ENCODE results near the gene SRSF9. TPM values are rescaled to one million over a fixed set of nuclear protein-coding genes. Genes with fewer than 3 reads are reported as not detected.
A peak's percentile ranks its signal among the peaks of the same experiment; 100 is the strongest.
"Not testable (repeated sequence)": the region's sequence is repeated elsewhere in the genome, so short reads cannot be mapped to it uniquely, and the experiment has no call there.

Gene SRSF9
- total RNA-seq (2014; rRNA removed; shearing (Covaris generic)): 203 and 212 TPM in 2 replicates

- H3K4me3 ChIP-seq (ENCODE audit: insufficient read depth, low read depth, low read length): peak within 1 kb of the TSS; percentile 99
- H3K36me3 ChIP-seq (replicated peaks; ENCODE audit: control insufficient read depth, insufficient read depth, low read length): peaks cover 13% of the 10 kb centered on the region
- DNase-seq: peak; percentile 99
- no peaks in the 10 kb centered on the region for H3K27me3 ChIP-seq (ENCODE audit: control insufficient read depth, insufficient read depth, low read length)
Measured at GRCh38 chr12:120469450-120470149, at the start of gene SRSF9. SRSF9 (minus strand) TSS chr12:120469748; CDS start chr12:120469609, 139 bp downstream.

- H3K27me3 ChIP-seq (ENCODE audit: control insufficient read depth, insufficient read depth, low read length); DNase-seq; H3K4me3 ChIP-seq (ENCODE audit: insufficient read depth, low read depth, low read length): not testable (repeated sequence)
- peaks cover 15% of the 10 kb centered on the region for H3K36me3 ChIP-seq (replicated peaks; ENCODE audit: control insufficient read depth, insufficient read depth, low read length)
Measured at GRCh38 chr12:120519324-120519723, 49.8 kb upstream of the SRSF9 start.

- Histone ChIP-seq H3K36me3 (replicated peaks; ENCODE audit: control insufficient read depth, insufficient read depth, low read length) (peaks cover 13% of the 10 kb centered on the region), H3K27me3 (ENCODE audit: control insufficient read depth, insufficient read depth, low read length) (no peaks in the 10 kb centered on the region), H3K4me3 (ENCODE audit: insufficient read depth, low read depth, low read length) (no peak overlapping the region)
- DNase-seq: no peak
Measured at GRCh38 chr12:120515496-120515895, 45.9 kb upstream of the SRSF9 start.

- peaks cover 16% of the 10 kb centered on the region for H3K36me3 ChIP-seq (replicated peaks; ENCODE audit: control insufficient read depth, insufficient read depth, low read length)
- H3K4me3 ChIP-seq (ENCODE audit: insufficient read depth, low read depth, low read length): no peak overlapping the region
- no peaks in the 10 kb centered on the region for H3K27me3 ChIP-seq (ENCODE audit: control insufficient read depth, insufficient read depth, low read length)
- DNase-seq: no peak
Measured at GRCh38 chr12:120514002-120514401, 44.5 kb upstream of the SRSF9 start.

- H3K27me3 ChIP-seq (ENCODE audit: control insufficient read depth, insufficient read depth, low read length): no peaks in the 10 kb centered on the region
- H3K36me3 ChIP-seq (replicated peaks; ENCODE audit: control insufficient read depth, insufficient read depth, low read length): peaks cover 5% of the 10 kb centered on the region
- no peak overlapping the region for H3K4me3 ChIP-seq (ENCODE audit: insufficient read depth, low read depth, low read length)
- DNase-seq: no peak
Measured at GRCh38 chr12:120508537-120508936, 39.0 kb upstream of the SRSF9 start.

- DNase-seq: peak; percentile 39
- Histone ChIP-seq H3K4me3 (ENCODE audit: insufficient read depth, low read depth, low read length) (no peak overlapping the region), H3K27me3 (ENCODE audit: control insufficient read depth, insufficient read depth, low read length) (no peaks in the 10 kb centered on the region), H3K36me3 (replicated peaks; ENCODE audit: control insufficient read depth, insufficient read depth, low read length) (peaks cover 6% of the 10 kb centered on the region)
Measured at GRCh38 chr12:120504587-120504986, 35.0 kb upstream of the SRSF9 start.

- Histone ChIP-seq H3K36me3 (replicated peaks; ENCODE audit: control insufficient read depth, insufficient read depth, low read length) (peaks cover 9% of the 10 kb centered on the region), H3K4me3 (ENCODE audit: insufficient read depth, low read depth, low read length) (no peak overlapping the region), H3K27me3 (ENCODE audit: control insufficient read depth, insufficient read depth, low read length) (no peaks in the 10 kb centered on the region)
- DNase-seq: no peak
Measured at GRCh38 chr12:120500581-120500980, 31.0 kb upstream of the SRSF9 start.

GRCh38 chr12:120498870-120499515 lies 29.4 kb upstream of the SRSF9 start:
- Histone ChIP-seq H3K4me3 (ENCODE audit: insufficient read depth, low read depth, low read length) (no peak overlapping the region), H3K36me3 (replicated peaks; ENCODE audit: control insufficient read depth, insufficient read depth, low read length) (peaks cover 9% of the 10 kb centered on the region), H3K27me3 (ENCODE audit: control insufficient read depth, insufficient read depth, low read length) (no peaks in the 10 kb centered on the region)
- DNase-seq: peak; percentile 43

GRCh38 chr12:120497524-120498150 lies 28.1 kb upstream of the SRSF9 start:
- no peak for DNase-seq
- H3K36me3 ChIP-seq (replicated peaks; ENCODE audit: control insufficient read depth, insufficient read depth, low read length): peaks cover 6% of the 10 kb centered on the region
- no peaks in the 10 kb centered on the region for H3K27me3 ChIP-seq (ENCODE audit: control insufficient read depth, insufficient read depth, low read length)
- H3K4me3 ChIP-seq (ENCODE audit: insufficient read depth, low read depth, low read length): peak overlapping the region; percentile 90

- peaks cover 6% of the 10 kb centered on the region for H3K36me3 ChIP-seq (replicated peaks; ENCODE audit: control insufficient read depth, insufficient read depth, low read length)
- H3K27me3 ChIP-seq (ENCODE audit: control insufficient read depth, insufficient read depth, low read length): no peaks in the 10 kb centered on the region
- DNase-seq: peak; percentile 80
- peak overlapping the region; percentile 90 for H3K4me3 ChIP-seq (ENCODE audit: insufficient read depth, low read depth, low read length)
Measured at GRCh38 chr12:120496413-120497340, 27.1 kb upstream of the SRSF9 start.

GRCh38 chr12:120495731-120496412 lies 26.3 kb upstream of the SRSF9 start, which contains the start of gene DYNLL1:
DYNLL1 (plus strand) TSS chr12:120496113; CDS start chr12:120496422, 309 bp downstream.
- Histone ChIP-seq H3K27me3 (ENCODE audit: control insufficient read depth, insufficient read depth, low read length) (no peaks in the 10 kb centered on the region), H3K36me3 (replicated peaks; ENCODE audit: control insufficient read depth, insufficient read depth, low read length) (peaks cover 6% of the 10 kb centered on the region), H3K4me3 (ENCODE audit: insufficient read depth, low read depth, low read length) (peak within 1 kb of the TSS; percentile 90)
- peak; percentile 99 for DNase-seq

GRCh38 chr12:120495186-120495730 lies 25.7 kb upstream of the SRSF9 start:
- Histone ChIP-seq H3K27me3 (ENCODE audit: control insufficient read depth, insufficient read depth, low read length) (no peaks in the 10 kb centered on the region), H3K4me3 (ENCODE audit: insufficient read depth, low read depth, low read length) (peak overlapping the region; percentile 63), H3K36me3 (replicated peaks; ENCODE audit: control insufficient read depth, insufficient read depth, low read length) (peaks cover 6% of the 10 kb centered on the region)
- DNase-seq: no peak

GRCh38 chr12:120490833-120491512 lies 21.4 kb upstream of the SRSF9 start:
- DNase-seq: no peak
- Histone ChIP-seq H3K27me3 (ENCODE audit: control insufficient read depth, insufficient read depth, low read length) (no peaks in the 10 kb centered on the region), H3K4me3 (ENCODE audit: insufficient read depth, low read depth, low read length) (no peak overlapping the region), H3K36me3 (replicated peaks; ENCODE audit: control insufficient read depth, insufficient read depth, low read length) (no peaks in the 10 kb centered on the region; the same call in 1 of the 2 replicates)
